CD4-positive, alpha-beta memory T cell (primary cell): Measurements from ENCODE around the gene NUP210L. TPM values are rescaled to one million over a fixed set of nuclear protein-coding genes. Genes with fewer than 3 reads are reported as not detected.
"Not testable (repeated sequence)": the region's sequence is repeated elsewhere in the genome, so short reads cannot be mapped to it uniquely, and the experiment has no call there.

Experiments used
- CTCF ChIA-PET: fragments of 350-600 bp; sonication (Branson Sonifier 250); formaldehyde crosslinking; loops from one replicate; lab custom pipeline; 2021; ENCODE audit warnings: inconsistent platforms; ENCODE audit not compliant: partially characterized antibody; lab: Charles Lee
- POLR2A ChIA-PET: fragments of 350-600 bp; sonication (Branson Sonifier 250); formaldehyde crosslinking; loops from one replicate; lab custom pipeline; 2021; ENCODE audit not compliant: partially characterized antibody; lab: Charles Lee
- DNase-seq, 5 donors: peaks; one replicate each; pipeline versions ENCODE4 v3.0.0 to v3.0.0-alpha.2; 2020 to 2022; ENCODE audit warnings: mixed read lengths in 1 of 5
- H3K27ac ChIP-seq: one replicate; pipeline ENCODE4 v1.7.0; 2013; ENCODE audit warnings: low read depth, low read length
- H3K27me3 ChIP-seq: 2 replicates; pipeline ENCODE4 v1.7.0; 2013; ENCODE audit warnings: mild to moderate bottlenecking, low read length, moderate library complexity; ENCODE audit not compliant: insufficient read depth
- H3K36me3 ChIP-seq: 2 replicates; pipeline ENCODE4 v1.7.0; 2013; ENCODE audit warnings: mild to moderate bottlenecking, low read length, moderate library complexity; ENCODE audit not compliant: insufficient read depth
- H3K4me1 ChIP-seq: 2 replicates; pipeline ENCODE4 v1.7.0; 2013; ENCODE audit warnings: mild to moderate bottlenecking, low read length, moderate library complexity; ENCODE audit not compliant: insufficient read depth
- H3K4me3 ChIP-seq, 2 donors: one replicate each; pipeline ENCODE4 v1.7.0; 2013; ENCODE audit warnings: low read length in 2 of 2, mild to moderate bottlenecking in 1 of 2
- H3K9me3 ChIP-seq, 2 donors: one replicate each; pipeline ENCODE4 v1.7.0; 2013; ENCODE audit warnings: low read length in 2 of 2, control low read depth in 1 of 2; ENCODE audit not compliant: control insufficient read depth in 1 of 2
- H3K27ac Mint-ChIP-seq, 7 donors: one replicate each; pipeline ENCODE4 v1.8.0; 2020 to 2021; ENCODE audit warnings: mixed read lengths in 7 of 7, mild to moderate bottlenecking in 6 of 7, inconsistent platforms in 3 of 7, moderate library complexity in 3 of 7
- H3K27me3 Mint-ChIP-seq, 2 donors: one replicate each; pipeline ENCODE4 v1.8.0; 2020 to 2021; ENCODE audit warnings: mixed read lengths in 2 of 2
- H3K36me3 Mint-ChIP-seq, 2 donors: one replicate each; pipeline ENCODE4 v1.8.0; 2020 to 2021; ENCODE audit warnings: mixed read lengths in 2 of 2, inconsistent platforms in 1 of 2, mild to moderate bottlenecking in 1 of 2
- H3K4me1 Mint-ChIP-seq, 4 donors: one replicate each; pipeline ENCODE4 v1.8.0; 2020 to 2021; ENCODE audit warnings: mixed read lengths in 4 of 4, mild to moderate bottlenecking in 1 of 4
- H3K4me3 Mint-ChIP-seq, 8 donors: one replicate each; pipeline ENCODE4 v1.8.0; 2020 to 2021; ENCODE audit warnings: mixed read lengths in 8 of 8, mild to moderate bottlenecking in 7 of 8, moderate library complexity in 6 of 8, inconsistent platforms in 3 of 8
- H3K9me3 Mint-ChIP-seq, 8 donors: one replicate each; pipeline ENCODE4 v1.8.0; 2020 to 2021; ENCODE audit warnings: mixed read lengths in 8 of 8, mild to moderate bottlenecking in 5 of 8, inconsistent platforms in 3 of 8, moderate library complexity in 1 of 8
- intact Hi-C: fragments of 100-400 bp; cut with micrococcal nuclease; formaldehyde crosslinking; loops from one replicate; pipeline ENCODE4 v1.15.1; 2023
- polyA plus RNA-seq, 2 donors: library from polyadenylated mRNA; unstranded; fragments of 300-500 nt; fragmentation: Illumina TruSeq; gene quantifications; one replicate each; pipeline ENCODE4 v1.2.3, GENCODE V29; 2021
- total RNA-seq, 2 experiments: library from RNA; stranded (reverse); gene quantifications; one replicate each; pipeline ENCODE4 v1.2.3, GENCODE V29; 2021

Gene NUP210L
- total and polyA plus RNA-seq, 4 experiments from 2014 or later, result 0.14 to 0.23 (median 0.19) TPM; not detected in 1

DNA sequence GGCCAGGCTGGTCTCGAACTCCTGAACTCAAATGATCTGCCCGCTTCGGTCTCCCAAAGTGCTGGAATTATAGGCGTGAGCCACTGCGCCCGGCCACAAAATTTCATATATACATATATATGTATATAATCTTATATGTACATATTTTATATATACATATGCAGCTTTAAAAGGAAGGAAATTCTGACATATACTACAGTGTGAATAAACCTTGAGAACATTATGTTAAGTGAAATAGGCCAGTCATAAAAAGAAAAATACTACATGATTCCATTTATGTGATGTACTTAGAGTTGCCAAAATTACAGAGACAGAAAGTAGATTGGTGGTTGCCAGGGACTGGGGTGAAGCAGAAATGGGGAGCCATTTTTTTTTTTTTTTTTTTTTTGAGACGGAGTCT, 63.2 kb downstream of the NUP210L start:
- Histone ChIP-seq H3K36me3 (no peaks in the 10 kb centered on the region), H3K4me1 (no peaks in the 10 kb centered on the region), H3K9me3 (no peaks in the 10 kb centered on the region), H3K4me3 (no peak overlapping the region), H3K27me3 (no peaks in the 10 kb centered on the region), H3K27ac (no peak overlapping the region)
- DNase-seq, result no peak
- Mint-ChIP-seq H3K4me3 (no peak overlapping the region), H3K4me1 (no peaks in the 10 kb centered on the region), H3K9me3 (peaks cover 0 to 4% (median under 1%) of the 10 kb centered on the region in 8 donors), H3K27ac (no peak overlapping the region), H3K27me3 (peaks cover 0 to 2% of the 10 kb centered on the region in 2 donors), H3K36me3 (no peaks in the 10 kb centered on the region)
- ChIA-PET CTCF (no interaction called here), POLR2A (no interaction called here)
- intact Hi-C loops, result no loop called here

DNA sequence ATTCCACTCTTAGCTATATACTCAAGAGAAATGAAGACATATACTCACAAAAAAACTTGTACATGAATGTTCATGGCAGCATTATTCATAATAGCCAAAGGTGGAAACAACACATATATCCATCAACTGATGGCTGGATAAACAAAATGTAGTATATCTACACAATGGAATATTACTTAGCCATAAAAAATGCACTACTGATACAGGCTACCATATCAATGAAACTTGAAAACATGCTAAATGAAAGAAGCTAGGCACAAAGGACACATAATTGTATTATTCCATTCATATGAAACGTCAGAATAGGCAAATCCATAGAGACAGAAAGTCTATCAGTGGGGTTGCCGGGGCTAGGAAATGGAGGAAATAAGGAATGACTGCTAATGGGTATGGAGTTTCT, 67.3 kb downstream of the NUP210L start:
- DNase-seq, result no peak
- ChIA-PET CTCF (no interaction called here), POLR2A (no interaction called here)
- Histone ChIP-seq H3K9me3 (no peaks in the 10 kb centered on the region), H3K4me1 (no peaks in the 10 kb centered on the region), H3K36me3 (no peaks in the 10 kb centered on the region), H3K4me3 (no peak overlapping the region), H3K27me3 (no peaks in the 10 kb centered on the region), H3K27ac (no peak overlapping the region)
- no peak overlapping the region for H3K27ac Mint-ChIP-seq
- peaks cover 0 to 2% of the 10 kb centered on the region in 2 donors for H3K27me3 Mint-ChIP-seq
- no peaks in the 10 kb centered on the region for H3K36me3 Mint-ChIP-seq
- peaks cover 0 to 17% (median 8%) of the 10 kb centered on the region in 8 donors for H3K9me3 Mint-ChIP-seq
- no peak overlapping the region for H3K4me3 Mint-ChIP-seq
- intact Hi-C loops, result no loop called here
- H3K4me1 Mint-ChIP-seq, result no peaks in the 10 kb centered on the region

DNA sequence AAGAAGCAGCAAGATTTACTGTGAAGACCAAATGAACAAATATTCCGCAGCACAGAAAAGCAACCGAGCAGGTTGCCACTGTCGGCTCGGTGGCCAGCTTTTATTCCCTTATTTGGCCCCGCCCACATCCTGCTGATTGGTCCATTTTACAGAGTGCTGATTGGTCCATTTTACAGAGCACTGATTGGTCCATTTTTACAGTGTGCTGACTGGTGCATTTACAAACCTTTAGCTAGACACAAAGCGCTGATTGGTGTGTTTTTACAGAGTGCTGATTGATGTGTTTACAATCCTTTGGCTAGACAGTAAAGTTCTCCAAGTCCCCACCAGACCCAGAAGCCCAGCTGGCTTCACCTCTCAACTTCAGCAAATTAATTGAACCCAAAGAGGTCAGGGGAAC, 71.8 kb downstream of the NUP210L start:
- CTCF ChIA-PET, result not testable (repeated sequence)

DNA sequence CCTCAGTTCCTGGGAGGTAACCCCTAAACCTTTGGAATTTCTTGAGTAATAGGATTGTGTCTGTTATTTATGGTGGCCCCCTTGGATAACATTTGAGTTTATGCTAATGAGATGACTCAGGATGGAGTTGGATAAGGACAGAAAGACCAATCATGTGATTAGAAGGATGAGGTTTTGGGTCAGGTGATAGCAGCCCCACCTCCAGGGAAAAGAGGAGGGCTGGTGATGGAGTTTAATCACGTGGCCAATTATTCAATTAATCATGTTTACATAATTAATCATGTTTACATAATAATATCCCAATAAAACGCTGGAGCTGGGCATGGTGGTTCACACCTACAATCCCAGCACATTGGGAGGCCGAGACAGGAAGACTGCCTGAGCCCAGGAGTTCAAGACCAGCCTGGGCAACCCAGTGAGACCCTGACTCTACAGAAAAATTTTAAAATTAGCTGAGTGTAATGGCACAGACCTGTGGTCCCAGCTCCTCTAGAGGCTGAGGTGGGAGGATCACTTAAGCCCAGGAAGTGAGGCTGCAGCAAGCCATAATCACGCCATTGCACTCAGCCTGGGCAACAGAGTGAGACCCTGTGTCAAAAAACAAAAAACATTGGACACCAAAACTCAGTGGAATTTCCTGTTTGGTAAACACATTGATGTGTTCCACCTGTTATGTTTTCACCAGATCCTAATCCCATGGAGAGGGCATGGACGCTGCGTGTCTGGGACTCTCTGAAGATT, 73.3 kb downstream of the NUP210L start:
- intact Hi-C loops, result no loop called here
- Histone ChIP-seq H3K9me3 (no peaks in the 10 kb centered on the region), H3K27ac (no peak overlapping the region), H3K36me3 (no peaks in the 10 kb centered on the region), H3K4me1 (no peaks in the 10 kb centered on the region), H3K4me3 (no peak overlapping the region), H3K27me3 (no peaks in the 10 kb centered on the region)
- CTCF ChIA-PET, result no interaction called here
- Mint-ChIP-seq H3K36me3 (no peaks in the 10 kb centered on the region), H3K4me1 (no peaks in the 10 kb centered on the region), H3K27me3 (peaks cover 0 to 3% of the 10 kb centered on the region in 2 donors), H3K27ac (no peak overlapping the region), H3K9me3 (peaks cover 3 to 18% (median 10%) of the 10 kb centered on the region in 8 donors), H3K4me3 (no peak overlapping the region)
- no peak for DNase-seq
- POLR2A ChIA-PET, result no interaction called here

More for the DNA sequence above, 71.8 kb downstream of the NUP210L start:
- H3K4me1 ChIP-seq, H3K27ac Mint-ChIP-seq, H3K9me3 ChIP-seq, POLR2A ChIA-PET, DNase-seq, H3K4me1 Mint-ChIP-seq, H3K36me3 ChIP-seq, H3K27ac ChIP-seq, H3K4me3 Mint-ChIP-seq, H3K27me3 Mint-ChIP-seq, intact Hi-C loops, H3K27me3 ChIP-seq, H3K36me3 Mint-ChIP-seq, H3K4me3 ChIP-seq: not testable (repeated sequence)
- H3K9me3 Mint-ChIP-seq, result peaks cover 0 to 17% (median 8%) of the 10 kb centered on the region in 8 donors

DNA sequence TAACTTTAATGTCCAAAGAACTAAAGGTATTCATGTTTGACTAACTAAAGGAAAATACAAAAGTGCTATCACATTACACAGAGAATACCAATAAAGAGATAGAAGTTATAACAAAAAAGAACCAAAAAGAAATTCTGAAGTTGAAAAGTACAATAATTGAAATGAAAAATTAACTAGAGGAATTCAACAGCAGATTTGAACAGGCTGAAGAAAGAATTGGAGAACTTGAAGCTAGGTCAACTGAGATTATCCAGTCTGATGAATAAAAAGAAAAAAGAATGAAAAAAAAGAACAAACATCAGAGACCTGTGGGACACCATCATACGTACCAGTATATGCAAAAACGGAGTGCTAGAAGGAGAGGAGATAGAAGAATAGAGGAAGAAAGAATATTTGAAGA, 78.5 kb downstream of the NUP210L start:
- Histone ChIP-seq H3K4me1 (no peaks in the 10 kb centered on the region), H3K27me3 (no peaks in the 10 kb centered on the region), H3K27ac (no peak overlapping the region), H3K4me3 (no peak overlapping the region), H3K36me3 (no peaks in the 10 kb centered on the region), H3K9me3 (no peaks in the 10 kb centered on the region)
- peaks cover 9 to 12% of the 10 kb centered on the region in 2 donors for H3K27me3 Mint-ChIP-seq
- intact Hi-C loops, result no loop called here
- H3K27ac Mint-ChIP-seq, result no peak overlapping the region
- H3K4me1 Mint-ChIP-seq, result no peaks in the 10 kb centered on the region
- DNase-seq, result no peak
- ChIA-PET POLR2A (no interaction called here), CTCF (no interaction called here)
- H3K9me3 Mint-ChIP-seq, result peaks cover 3 to 13% (median 8%) of the 10 kb centered on the region in 8 donors
- H3K4me3 Mint-ChIP-seq, result no peak overlapping the region
- no peaks in the 10 kb centered on the region for H3K36me3 Mint-ChIP-seq

DNA sequence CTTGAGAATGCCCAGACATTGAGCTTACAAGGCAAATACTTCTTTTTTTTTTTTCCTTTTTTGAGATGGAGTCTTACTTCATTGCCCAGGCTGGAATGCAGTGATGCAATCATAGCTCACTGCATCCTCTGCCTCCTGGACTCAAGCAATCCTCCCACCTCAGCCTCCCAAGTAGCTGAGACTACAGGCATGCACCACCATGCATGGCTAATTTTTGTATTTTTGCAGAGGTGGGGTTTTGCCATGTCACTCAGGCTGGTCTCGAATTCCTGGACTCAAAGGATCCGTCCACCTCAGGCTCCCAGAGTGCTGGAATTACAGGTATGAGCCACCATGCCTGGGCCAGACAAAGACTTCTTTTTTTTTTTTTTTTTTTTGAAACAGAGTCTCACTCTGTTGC, 79.1 kb downstream of the NUP210L start:
- Mint-ChIP-seq H3K36me3 (no peaks in the 10 kb centered on the region), H3K4me3 (no peak overlapping the region), H3K27me3 (peaks cover 9 to 12% of the 10 kb centered on the region in 2 donors), H3K9me3 (peaks cover 3 to 13% (median 8%) of the 10 kb centered on the region in 8 donors), H3K4me1 (no peaks in the 10 kb centered on the region), H3K27ac (no peak overlapping the region)
- POLR2A ChIA-PET, result no interaction called here
- H3K27me3 ChIP-seq, result no peaks in the 10 kb centered on the region
- intact Hi-C loops, result no loop called here
- no peaks in the 10 kb centered on the region for H3K36me3 ChIP-seq
- H3K27ac ChIP-seq, result no peak overlapping the region
- no peak overlapping the region for H3K4me3 ChIP-seq
- no peak for DNase-seq
- CTCF ChIA-PET, result no interaction called here
- no peaks in the 10 kb centered on the region for H3K9me3 ChIP-seq
- H3K4me1 ChIP-seq, result no peaks in the 10 kb centered on the region

DNA sequence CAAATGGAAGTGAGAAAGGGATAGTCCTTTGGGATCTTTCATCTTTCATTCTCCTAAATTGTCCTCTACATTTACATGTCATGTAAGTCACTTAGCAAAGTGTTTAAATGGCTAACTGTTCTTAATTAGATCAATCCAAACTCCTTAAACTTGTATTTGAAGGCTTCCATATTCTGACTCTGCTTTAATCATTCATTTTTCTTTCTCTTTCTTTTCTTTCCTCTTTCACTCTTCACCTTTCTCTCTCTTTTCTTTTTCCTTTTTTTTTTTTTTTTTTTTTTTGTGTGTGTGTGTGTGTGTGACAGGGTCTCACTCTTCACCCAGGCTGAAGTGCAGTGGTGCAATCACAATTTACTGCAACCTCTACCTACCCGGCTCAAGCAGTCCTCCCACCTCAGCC, 92.6 kb downstream of the NUP210L start:
- Mint-ChIP-seq H3K27me3 (peaks cover 2 to 9% of the 10 kb centered on the region in 2 donors), H3K27ac (peak overlapping the region in 1 of 7 donors; percentile 61), H3K36me3 (no peaks in the 10 kb centered on the region), H3K4me1 (peaks cover 0 to 4% (median 1%) of the 10 kb centered on the region in 4 donors), H3K9me3 (no peaks in the 10 kb centered on the region), H3K4me3 (no peak overlapping the region)
- Histone ChIP-seq H3K27ac (no peak overlapping the region), H3K36me3 (no peaks in the 10 kb centered on the region), H3K9me3 (no peaks in the 10 kb centered on the region), H3K4me3 (no peak overlapping the region), H3K27me3 (no peaks in the 10 kb centered on the region), H3K4me1 (no peaks in the 10 kb centered on the region)
- POLR2A ChIA-PET, result no interaction called here
- CTCF ChIA-PET, result no interaction called here
- intact Hi-C loops, result no loop called here
- DNase-seq, result no peak
